Ascending aorta (tissue), 2 donors: ENCODE measurements around the gene RCE1. TPM values are rescaled to one million over a fixed set of nuclear protein-coding genes. Genes with fewer than 3 reads are reported as not detected.

Experiments
- DNase-seq, 2 donors: peaks; one replicate each; pipeline ENCODE4 v3.0.0-alpha.2; 2019; ENCODE audit warnings: low spot score in 2 of 2
- H3K27ac ChIP-seq, 2 donors: fragments of 200-600 bp; sonication (generic); one replicate each; pipeline ENCODE4 v1.5.1; 2016 to 2017; ENCODE audit warnings: mild to moderate bottlenecking in 1 of 2
- H3K27me3 ChIP-seq: fragments of 200-600 bp; sonication (generic); one replicate; pipeline ENCODE4 v1.5.1; 2017
- H3K36me3 ChIP-seq, 2 donors: fragments of 200-600 bp; sonication (generic); one replicate each; pipeline ENCODE4 v1.5.1; 2016
- H3K4me1 ChIP-seq, 2 donors: fragments of 200-600 bp; sonication (generic); one replicate each; pipeline ENCODE4 v1.5.1; 2016 to 2017; ENCODE audit warnings: mild to moderate bottlenecking in 1 of 2
- H3K4me3 ChIP-seq, 2 donors: fragments of 200-600 bp; sonication (generic); one replicate each; pipeline ENCODE4 v1.5.1; 2016 to 2017; ENCODE audit warnings: mild to moderate bottlenecking in 1 of 2
- H3K9me3 ChIP-seq, 2 donors: fragments of 200-600 bp; sonication (generic); one replicate each; pipeline ENCODE4 v1.5.1; 2016
- intact Hi-C: fragments of 100-400 bp; cut with DNase I; formaldehyde crosslinking; loops from one replicate; pipeline ENCODE4 v1.15.1; 2023
- total RNA-seq: library from RNA; depleted of rRNA; stranded (reverse); fragments of >200 nt; gene quantifications from one replicate; pipeline ENCODE4 v1.1.0, GENCODE V29; 2016
- TF ChIP-seq, protein P1 (sequence below), 3 experiments: fragments of 200-600 bp in 2 of 3; fragments of 450-650 bp in 1 of 3; sonication (generic) in 2 of 3; IDR thresholded peaks; one replicate each; pipeline ENCODE4 v1.5.1; 2016 to 2019; ENCODE audit warnings: antibody characterized with exemption in 3 of 3, mild to moderate bottlenecking in 1 of 3, moderate library complexity in 1 of 3

RCE1 gene
- total RNA-seq, 1 donor from 2014 or later, result 45.7 TPM

DNA sequence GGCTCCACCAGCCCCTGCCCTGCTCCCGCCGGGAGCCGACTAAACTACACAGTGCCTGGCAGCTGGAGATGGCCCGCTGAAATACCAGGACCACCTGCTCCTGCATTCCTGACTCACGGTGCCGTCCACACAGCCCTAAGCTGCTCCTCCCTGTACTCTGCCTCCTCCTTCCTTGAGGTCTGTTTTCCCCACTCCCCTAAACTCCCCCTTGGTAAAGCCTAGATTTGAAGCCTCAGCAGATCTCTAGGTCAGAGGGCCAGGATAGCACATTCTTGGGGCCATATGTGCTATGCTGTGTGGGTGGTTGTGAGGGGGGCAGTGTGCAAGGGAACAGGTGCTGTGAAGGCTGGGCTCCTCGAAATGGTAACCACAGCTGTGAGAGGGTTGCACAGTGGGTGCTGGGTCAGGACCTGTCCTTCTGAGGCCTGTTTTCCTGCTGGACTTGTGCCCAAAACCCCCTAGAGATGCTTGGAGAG, 23.3 kb downstream of the RCE1 start:
- peaks cover 7 to 13% of the 10 kb centered on the region in 2 donors for H3K36me3 ChIP-seq

DNA sequence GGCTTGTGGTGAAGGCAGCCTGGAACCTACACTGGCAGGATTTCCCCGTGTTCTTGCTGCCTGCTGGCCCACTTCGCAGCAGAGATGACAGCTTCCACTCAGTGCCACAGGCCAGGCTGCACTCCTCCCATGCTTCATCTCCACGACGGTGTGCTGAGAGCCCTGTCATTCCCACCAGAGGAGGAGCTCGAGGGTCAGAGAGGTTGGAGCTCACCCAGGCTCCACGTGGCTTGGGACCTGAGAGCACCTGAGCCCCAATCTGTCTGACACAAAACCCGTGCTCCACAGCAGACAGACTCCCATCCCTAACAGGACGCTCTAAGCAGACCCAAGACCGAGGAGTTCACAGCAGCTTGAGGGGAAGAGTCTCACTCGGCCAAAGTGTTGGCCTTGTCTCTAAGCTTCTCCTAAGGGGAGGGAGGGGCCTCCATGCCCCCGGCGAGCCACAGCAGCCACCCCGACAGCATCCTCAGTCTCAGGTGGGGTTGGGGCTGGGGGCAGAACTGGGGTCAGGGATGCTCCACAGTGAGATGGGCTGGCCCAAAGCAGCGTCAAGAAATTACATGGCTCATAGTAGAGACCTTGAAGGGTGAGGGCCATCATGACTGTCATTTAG, 24.3 kb downstream of the RCE1 start:
- H3K4me1 ChIP-seq, result no peaks in the 10 kb centered on the region
- peaks cover 7 to 13% of the 10 kb centered on the region in 2 donors for H3K36me3 ChIP-seq
- no peak for DNase-seq
- no peaks in the 10 kb centered on the region for H3K27me3 ChIP-seq
- intact Hi-C loops, result no loop called here
- no peaks in the 10 kb centered on the region for H3K9me3 ChIP-seq
- TF ChIP-seq, protein P1, sequence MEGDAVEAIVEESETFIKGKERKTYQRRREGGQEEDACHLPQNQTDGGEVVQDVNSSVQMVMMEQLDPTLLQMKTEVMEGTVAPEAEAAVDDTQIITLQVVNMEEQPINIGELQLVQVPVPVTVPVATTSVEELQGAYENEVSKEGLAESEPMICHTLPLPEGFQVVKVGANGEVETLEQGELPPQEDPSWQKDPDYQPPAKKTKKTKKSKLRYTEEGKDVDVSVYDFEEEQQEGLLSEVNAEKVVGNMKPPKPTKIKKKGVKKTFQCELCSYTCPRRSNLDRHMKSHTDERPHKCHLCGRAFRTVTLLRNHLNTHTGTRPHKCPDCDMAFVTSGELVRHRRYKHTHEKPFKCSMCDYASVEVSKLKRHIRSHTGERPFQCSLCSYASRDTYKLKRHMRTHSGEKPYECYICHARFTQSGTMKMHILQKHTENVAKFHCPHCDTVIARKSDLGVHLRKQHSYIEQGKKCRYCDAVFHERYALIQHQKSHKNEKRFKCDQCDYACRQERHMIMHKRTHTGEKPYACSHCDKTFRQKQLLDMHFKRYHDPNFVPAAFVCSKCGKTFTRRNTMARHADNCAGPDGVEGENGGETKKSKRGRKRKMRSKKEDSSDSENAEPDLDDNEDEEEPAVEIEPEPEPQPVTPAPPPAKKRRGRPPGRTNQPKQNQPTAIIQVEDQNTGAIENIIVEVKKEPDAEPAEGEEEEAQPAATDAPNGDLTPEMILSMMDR (IDR thresholded peaks at IDR 0.05), result no peak
- H3K4me3 ChIP-seq, result no peak overlapping the region
- H3K27ac ChIP-seq, result no peak overlapping the region

More for the DNA sequence above, 23.3 kb downstream of the RCE1 start:
- intact Hi-C loops, result no loop called here
- Histone ChIP-seq H3K9me3 (no peaks in the 10 kb centered on the region), H3K4me1 (no peaks in the 10 kb centered on the region), H3K4me3 (no peak overlapping the region), H3K27ac (no peak overlapping the region), H3K27me3 (no peaks in the 10 kb centered on the region)
- TF ChIP-seq, protein P1 (IDR thresholded peaks at IDR 0.05), result no peak
- no peak for DNase-seq

DNA sequence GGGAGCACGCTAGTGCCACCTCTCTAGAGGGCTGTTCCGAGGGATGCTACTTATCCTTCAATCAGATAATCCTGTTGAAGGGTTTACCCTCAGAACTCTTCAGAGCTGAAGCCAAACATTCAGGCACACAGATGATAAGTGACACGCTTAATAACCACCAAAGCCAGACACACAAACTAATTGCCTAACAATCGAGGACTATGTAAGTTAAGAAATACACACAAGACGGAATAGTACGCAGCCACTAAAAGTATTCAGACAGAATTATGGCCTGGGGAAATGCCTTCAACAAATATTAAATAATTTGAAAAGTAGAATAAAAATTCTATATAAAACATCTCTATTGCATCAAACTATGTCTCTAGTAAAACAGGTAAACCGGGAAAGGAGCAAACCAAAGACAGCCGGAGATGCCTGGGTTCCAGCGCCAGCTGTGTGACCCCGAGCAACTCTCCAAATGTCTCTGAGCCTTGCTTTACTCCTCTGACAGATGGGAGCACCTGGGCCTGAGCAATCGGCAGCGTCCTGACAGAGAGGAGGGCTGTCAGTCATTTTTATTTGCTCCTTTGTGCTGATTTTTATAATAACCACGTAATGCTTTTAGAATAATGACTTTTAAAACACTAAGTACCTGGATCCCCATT, 25.0 kb downstream of the RCE1 start:
- no peaks in the 10 kb centered on the region for H3K27me3 ChIP-seq
- DNase-seq, result no peak
- TF ChIP-seq, protein P1 (IDR thresholded peaks at IDR 0.05), result no peak
- no peaks in the 10 kb centered on the region for H3K9me3 ChIP-seq
- intact Hi-C loops, result no loop called here
- H3K27ac ChIP-seq, result no peak overlapping the region
- H3K36me3 ChIP-seq, result peaks cover 7 to 13% of the 10 kb centered on the region in 2 donors
- no peak overlapping the region for H3K4me3 ChIP-seq
- H3K4me1 ChIP-seq, result no peaks in the 10 kb centered on the region

DNA sequence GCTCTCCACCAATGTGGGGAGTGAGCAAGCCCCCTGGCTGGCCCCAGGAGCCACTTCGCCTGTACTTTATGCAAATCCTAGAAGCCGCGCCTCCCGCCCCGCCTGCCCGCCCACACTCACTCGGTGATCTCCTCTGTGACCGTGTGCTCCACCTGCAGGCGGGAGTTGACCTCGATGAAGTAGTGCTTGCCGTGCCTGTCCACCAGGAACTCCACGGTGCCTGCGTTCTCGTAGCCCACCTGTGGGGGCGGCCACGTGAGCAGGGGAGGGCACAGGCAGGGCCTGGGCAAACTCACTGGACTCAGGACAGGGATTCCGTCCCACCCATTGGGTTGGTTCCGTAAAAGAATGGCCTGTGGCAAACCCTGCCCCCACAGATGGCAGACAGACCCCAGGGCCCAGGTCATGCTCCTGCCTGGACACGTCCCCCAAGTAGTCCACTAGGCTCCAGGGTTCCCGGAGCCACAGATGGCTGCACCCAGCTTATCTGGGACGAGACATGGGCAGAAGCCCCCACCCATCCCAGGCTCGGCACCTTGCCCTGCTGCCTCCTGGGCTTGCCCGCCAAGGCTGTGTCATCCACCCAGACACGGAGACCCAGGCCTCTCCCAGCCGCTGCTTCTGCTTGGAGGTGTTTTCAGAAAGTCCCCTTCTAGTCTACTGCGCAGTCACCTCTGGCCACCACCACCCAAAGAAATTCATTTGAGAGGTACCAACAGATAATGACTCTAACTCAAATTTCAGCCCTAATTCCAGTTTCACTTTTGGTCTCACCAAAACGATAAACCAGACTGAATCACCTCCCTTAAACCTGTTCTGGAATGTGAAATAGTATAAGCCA, 25.7 kb downstream of the RCE1 start:
- DNase-seq, result no peak
- H3K36me3 ChIP-seq, result peaks cover 7 to 13% of the 10 kb centered on the region in 2 donors
- intact Hi-C loops, result no loop called here
- no peak overlapping the region for H3K4me3 ChIP-seq
- no peak overlapping the region for H3K27ac ChIP-seq
- H3K9me3 ChIP-seq, result no peaks in the 10 kb centered on the region
- TF ChIP-seq, protein P1 (IDR thresholded peaks at IDR 0.05), result no peak
- H3K4me1 ChIP-seq, result no peaks in the 10 kb centered on the region
- H3K27me3 ChIP-seq, result no peaks in the 10 kb centered on the region

DNA sequence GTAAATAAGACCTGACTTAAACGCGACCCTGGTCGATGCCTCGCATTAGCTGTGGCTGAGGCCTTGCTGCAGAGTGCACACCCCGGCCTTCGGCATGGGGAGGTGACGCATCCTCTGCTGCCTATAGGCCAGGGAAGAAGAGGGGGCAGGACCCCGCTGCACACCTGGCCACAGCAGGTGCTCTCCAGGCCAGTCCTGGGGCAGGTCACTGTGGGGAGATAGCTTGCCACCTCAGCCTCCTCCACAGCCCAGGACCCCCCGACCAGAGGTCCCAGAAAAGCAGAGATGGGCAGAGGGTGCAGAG, 26.3 kb downstream of the RCE1 start:
- Histone ChIP-seq H3K36me3 (peaks cover 7 to 13% of the 10 kb centered on the region in 2 donors), H3K27me3 (no peaks in the 10 kb centered on the region), H3K4me3 (no peak overlapping the region), H3K27ac (no peak overlapping the region), H3K9me3 (no peaks in the 10 kb centered on the region), H3K4me1 (no peaks in the 10 kb centered on the region)
- intact Hi-C loops, result no loop called here
- no peak for DNase-seq
- TF ChIP-seq, protein P1 (IDR thresholded peaks at IDR 0.05), result no peak
